Neural progenitor cell (in vitro differentiated cells): ENCODE results near the gene REG1A. TPM values are rescaled to one million over a fixed set of nuclear protein-coding genes. Genes with fewer than 3 reads are reported as not detected.

Source experiments
- DNase-seq: peaks from one replicate; pipeline ENCODE4 v3.0.0-alpha.2; 2016; ENCODE audit warnings: low spot score
- H2AFZ ChIP-seq: fragments of 200-600 bp; sonication (generic); replicated peaks from 2 replicates; pipeline ENCODE4 v1.6.1; 2016; ENCODE audit warnings: antibody characterized with exemption
- H3F3A ChIP-seq: fragments of 200-600 bp; sonication (generic); 2 replicates; pipeline ENCODE4 v1.6.1; 2016; ENCODE audit warnings: antibody characterized with exemption, low read depth
- H3K27ac ChIP-seq: fragments of 200-600 bp; sonication (generic); 2 replicates; pipeline ENCODE4 v1.5.1; 2016; ENCODE audit warnings: mild to moderate bottlenecking
- H3K27me3 ChIP-seq: fragments of 200-600 bp; sonication (generic); 2 replicates; pipeline ENCODE4 v1.6.1; 2016; ENCODE audit warnings: mild to moderate bottlenecking, moderate library complexity
- H3K36me3 ChIP-seq: fragments of 200-600 bp; sonication (generic); 2 replicates; pipeline ENCODE4 v1.5.1; 2016
- H3K4me1 ChIP-seq: fragments of 200-600 bp; sonication (generic); 2 replicates; pipeline ENCODE4 v1.6.1; 2016; ENCODE audit warnings: mixed run types
- H3K4me2 ChIP-seq: fragments of 200-600 bp; sonication (generic); 2 replicates; pipeline ENCODE4 v1.6.1; 2016
- H3K4me3 ChIP-seq: fragments of 200-600 bp; sonication (generic); 2 replicates; pipeline ENCODE4 v1.5.1; 2016
- H3K79me2 ChIP-seq: fragments of 200-600 bp; sonication (generic); 2 replicates; pipeline ENCODE4 v1.6.1; 2016; ENCODE audit warnings: low read depth
- H3K9ac ChIP-seq: fragments of 200-600 bp; sonication (generic); 2 replicates; pipeline ENCODE4 v1.6.1; 2016
- H3K9me3 ChIP-seq: fragments of 200-600 bp; sonication (generic); 2 replicates; pipeline ENCODE4 v1.5.1; 2016; ENCODE audit warnings: low read depth
- H4K20me1 ChIP-seq: fragments of 200-600 bp; sonication (generic); 2 replicates; pipeline ENCODE4 v1.6.1; 2016; ENCODE audit warnings: low read depth
- H3K27ac Mint-ChIP-seq: 3 replicates; pipeline ENCODE4 v1.8.0; 2021; ENCODE audit warnings: mixed read lengths
- H3K27me3 Mint-ChIP-seq: 2 replicates; pipeline ENCODE4 v1.8.0; 2022; ENCODE audit warnings: low read depth, mild to moderate bottlenecking, inconsistent platforms, moderate library complexity, mixed read lengths; ENCODE audit not compliant: insufficient read depth
- H3K36me3 Mint-ChIP-seq: 3 replicates; pipeline ENCODE4 v1.8.0; 2021; ENCODE audit warnings: mixed read lengths
- H3K4me1 Mint-ChIP-seq: 3 replicates; pipeline ENCODE4 v1.8.0; 2021; ENCODE audit warnings: mixed read lengths
- H3K4me3 Mint-ChIP-seq: 3 replicates; pipeline ENCODE4 v1.8.0; 2021; ENCODE audit warnings: mild to moderate bottlenecking, moderate library complexity, mixed read lengths
- H3K9me3 Mint-ChIP-seq: 3 replicates; pipeline ENCODE4 v1.8.0; 2020; ENCODE audit warnings: mixed read lengths
- CTCF ChIP-seq: fragments of 200-600 bp; sonication (generic); IDR thresholded peaks from 2 replicates; pipeline ENCODE4 v1.5.1; 2017; ENCODE audit warnings: antibody characterized with exemption, mild to moderate bottlenecking
- EZH2 ChIP-seq: fragments of 200-600 bp; sonication (generic); IDR thresholded peaks from 2 replicates; pipeline ENCODE4 v1.6.1; 2017; ENCODE audit warnings: antibody characterized with exemption, mild to moderate bottlenecking, moderate library complexity
- EZH2phosphoT487 ChIP-seq: fragments of 200-600 bp; sonication (generic); IDR thresholded peaks from 2 replicates; pipeline ENCODE4 v1.6.1; 2017; ENCODE audit warnings: antibody characterized with exemption
- total RNA-seq: library from RNA; depleted of rRNA; stranded (reverse); fragments of >200 nt; gene quantifications from 2 replicates; pipeline ENCODE4 v1.2.3, GENCODE V29; 2015; ENCODE audit warnings: low replicate concordance

REG1A gene
- total RNA-seq, 1 donor from 2014 or later = 0.28 TPM

- TF ChIP-seq CTCF (no peak), EZH2phosphoT487 (no peak), EZH2 (no peak)
- Histone ChIP-seq H3K9ac (no peak overlapping the region), H3K4me3 (no peak overlapping the region), H3F3A (no peaks in the 10 kb centered on the region), H3K36me3 (no peaks in the 10 kb centered on the region), H3K4me2 (no peak overlapping the region), H3K27me3 (no peaks in the 10 kb centered on the region), H3K4me1 (no peaks in the 10 kb centered on the region), H3K27ac (no peak overlapping the region), H2AFZ (no peak overlapping the region), H3K9me3 (no peaks in the 10 kb centered on the region), H3K79me2 (no peaks in the 10 kb centered on the region), H4K20me1 (no peaks in the 10 kb centered on the region)
- no peaks in the 10 kb centered on the region for H3K36me3 Mint-ChIP-seq
- H3K4me3 Mint-ChIP-seq = no peak overlapping the region
- H3K9me3 Mint-ChIP-seq = peaks cover 2% of the 10 kb centered on the region
- DNase-seq = no peak
- H3K4me1 Mint-ChIP-seq = peaks cover 4% of the 10 kb centered on the region
- H3K27ac Mint-ChIP-seq = no peak overlapping the region
- no peaks in the 10 kb centered on the region for H3K27me3 Mint-ChIP-seq
Observed at GRCh38 chr2:79162132-79162531, 41.8 kb downstream of the REG1A start.

GRCh38 chr2:79162801-79163200 lies 42.5 kb downstream of the REG1A start:
- no peak for TF ChIP-seq EZH2
- TF ChIP-seq CTCF = no peak
- TF ChIP-seq EZH2phosphoT487 = no peak
- Histone ChIP-seq H3K27ac (no peak overlapping the region), H3K9me3 (no peaks in the 10 kb centered on the region), H3K4me1 (no peaks in the 10 kb centered on the region), H3K4me2 (no peak overlapping the region), H3K9ac (no peak overlapping the region), H3K36me3 (no peaks in the 10 kb centered on the region), H3K79me2 (no peaks in the 10 kb centered on the region), H4K20me1 (no peaks in the 10 kb centered on the region), H3K27me3 (no peaks in the 10 kb centered on the region), H2AFZ (no peak overlapping the region), H3F3A (no peaks in the 10 kb centered on the region), H3K4me3 (no peak overlapping the region)
- Mint-ChIP-seq H3K27ac (no peak overlapping the region), H3K36me3 (no peaks in the 10 kb centered on the region), H3K4me1 (peaks cover 4% of the 10 kb centered on the region), H3K9me3 (peaks cover 2% of the 10 kb centered on the region), H3K27me3 (no peaks in the 10 kb centered on the region), H3K4me3 (no peak overlapping the region)
- DNase-seq = no peak

GRCh38 chr2:79171348-79171958 lies 51.2 kb downstream of the REG1A start:
- no peak overlapping the region for H3K9ac ChIP-seq
- no peaks in the 10 kb centered on the region for H3F3A ChIP-seq
- Mint-ChIP-seq H3K27ac (no peak overlapping the region), H3K36me3 (no peaks in the 10 kb centered on the region), H3K4me1 (no peaks in the 10 kb centered on the region), H3K27me3 (no peaks in the 10 kb centered on the region), H3K4me3 (no peak overlapping the region), H3K9me3 (peaks cover 3% of the 10 kb centered on the region)
- no peak overlapping the region for H2AFZ ChIP-seq
- H4K20me1 ChIP-seq = no peaks in the 10 kb centered on the region
- no peaks in the 10 kb centered on the region for H3K9me3 ChIP-seq
- DNase-seq = no peak
- H3K4me2 ChIP-seq = no peak overlapping the region
- H3K4me1 ChIP-seq = no peaks in the 10 kb centered on the region
- H3K36me3 ChIP-seq = no peaks in the 10 kb centered on the region
- no peaks in the 10 kb centered on the region for H3K27me3 ChIP-seq
- H3K27ac ChIP-seq = no peak overlapping the region
- H3K79me2 ChIP-seq = no peaks in the 10 kb centered on the region
- TF ChIP-seq EZH2 (no peak), EZH2phosphoT487 (no peak), CTCF (no peak)
- H3K4me3 ChIP-seq = no peak overlapping the region

Other genes with a start within 250 kb of the REG1A start
- not detected in 2 replicates for gene REG3G, start 94.8 kb upstream of the REG1A start, total RNA-seq
- gene REG1B, start 32.5 kb upstream of the REG1A start, total RNA-seq = not detected in 2 replicates
- not detected in 2 replicates for gene REG3A, start 39.3 kb downstream of the REG1A start, total RNA-seq